ENCODE data around the gene MYL5.
"Not testable (repeated sequence)": the region's sequence is repeated elsewhere in the genome, so short reads cannot be mapped to it uniquely, and the experiment has no call there.

MYL5 gene

GRCh38 chr4:730511-730910 lies 56.2 kb downstream of the MYL5 start:
- no peak for DNase-seq

- DNase-seq, result not testable (repeated sequence)
These were observed 56.9 kb downstream of the MYL5 start for GRCh38 chr4:730946-731904.
